SU-DHL-6 (cell line): ENCODE results near the gene GABBR2.

ENCODE experiments used
- H2AFZ ChIP-seq: fragments of 200-600 bp; sonication (generic); 2 replicates; pipeline ENCODE4 v1.6.1; 2014; ENCODE audit warnings: low read depth, mild to moderate bottlenecking, moderate library complexity, mixed read lengths, antibody characterized with exemption, low read length; ENCODE audit not compliant: severe bottlenecking
- H3F3A ChIP-seq: fragments of 200-600 bp; shearing (Covaris generic); 2 replicates; pipeline ENCODE4 v1.6.0; 2016; ENCODE audit warnings: antibody characterized with exemption, mild to moderate bottlenecking; ENCODE audit not compliant: insufficient read depth
- H3K27ac ChIP-seq: fragments of 200-600 bp; sonication (generic); 2 replicates; pipeline ENCODE4 v1.5.1; 2016; ENCODE audit warnings: low read depth, mild to moderate bottlenecking, low read length, moderate library complexity, mixed read lengths
- H3K27me3 ChIP-seq: fragments of 200-600 bp; sonication (generic), shearing (Covaris generic); 2 replicates; pipeline ENCODE4 v1.6.0; 2014; ENCODE audit warnings: mild to moderate bottlenecking, low read length
- H3K36me3 ChIP-seq: fragments of 200-600 bp; sonication (generic); 2 replicates; pipeline ENCODE4 v1.6.1; 2014; ENCODE audit warnings: mild to moderate bottlenecking, low read length, mixed read lengths
- H3K4me2 ChIP-seq: fragments of 300-600, 200-600 bp; shearing (Covaris generic), sonication (generic); 2 replicates; pipeline ENCODE4 v1.6.0; 2014; ENCODE audit warnings: low read length, low read depth, mild to moderate bottlenecking; ENCODE audit not compliant: poor library complexity, severe bottlenecking
- H3K4me3 ChIP-seq: fragments of 200-600 bp; sonication (generic); 2 replicates; pipeline ENCODE4 v1.5.1; 2014; ENCODE audit warnings: antibody characterized with exemption, low read length, mild to moderate bottlenecking, mixed read lengths; ENCODE audit not compliant: insufficient read depth, poor library complexity, severe bottlenecking
- H3K79me2 ChIP-seq: fragments of 200-600 bp; sonication (generic); 2 replicates; pipeline ENCODE4 v1.6.1; 2014; ENCODE audit warnings: mild to moderate bottlenecking, low read length, moderate library complexity; ENCODE audit not compliant: insufficient read depth
- H3K9ac ChIP-seq: fragments of 200-600 bp; sonication (generic); 2 replicates; pipeline ENCODE4 v1.7.0; 2014; ENCODE audit warnings: mild to moderate bottlenecking, low read length
- H3K9me2 ChIP-seq: fragments of 200-600 bp; sonication (generic); replicated peaks from 2 replicates; pipeline ENCODE4 v1.6.1; 2014; ENCODE audit warnings: low read length; ENCODE audit not compliant: insufficient read depth
- H3K9me3 ChIP-seq: fragments of 200-600 bp; sonication (generic); 2 replicates; pipeline ENCODE4 v1.6.1; 2014; ENCODE audit warnings: low read length, mixed read lengths; ENCODE audit not compliant: insufficient read depth
- H4K20me1 ChIP-seq: fragments of 200-600 bp; sonication (generic); 2 replicates; pipeline ENCODE4 v1.6.1; 2014; ENCODE audit warnings: low read depth, mild to moderate bottlenecking, antibody characterized with exemption, low read length, moderate library complexity, mixed read lengths
- CTCF ChIP-seq: fragments of 200-600 bp; sonication (generic); IDR thresholded peaks from one replicate; pipeline ENCODE4 v1.5.1; 2017; ENCODE audit warnings: antibody characterized with exemption, mild to moderate bottlenecking, low read length, moderate library complexity; ENCODE audit not compliant: insufficient read depth, poor library complexity, severe bottlenecking
- EZH2phosphoT487 ChIP-seq: fragments of 200-600 bp; sonication (generic), shearing (Covaris generic); conservative IDR thresholded peaks from 2 replicates; pipeline ENCODE4 v1.6.1; 2018; ENCODE audit warnings: mild to moderate bottlenecking, antibody characterized with exemption, low read length, moderate library complexity, mixed read lengths

Gene GABBR2

GRCh38 chr9:98373609-98374008 is 335.1 kb downstream of the GABBR2 start:
- Histone ChIP-seq H4K20me1 (no peaks in the 10 kb centered on the region), H3K9me3 (no peaks in the 10 kb centered on the region), H3K79me2 (no peaks in the 10 kb centered on the region), H3K36me3 (no peaks in the 10 kb centered on the region), H3F3A (no peaks in the 10 kb centered on the region), H3K9me2 (no peaks in the 10 kb centered on the region), H3K27me3 (no peaks in the 10 kb centered on the region), H2AFZ (no peak overlapping the region), H3K4me3 (no peak overlapping the region), H3K4me2 (no peak overlapping the region), H3K9ac (no peak overlapping the region), H3K27ac (no peak overlapping the region)
- TF ChIP-seq CTCF (no peak), EZH2phosphoT487 (no peak)

DNA sequence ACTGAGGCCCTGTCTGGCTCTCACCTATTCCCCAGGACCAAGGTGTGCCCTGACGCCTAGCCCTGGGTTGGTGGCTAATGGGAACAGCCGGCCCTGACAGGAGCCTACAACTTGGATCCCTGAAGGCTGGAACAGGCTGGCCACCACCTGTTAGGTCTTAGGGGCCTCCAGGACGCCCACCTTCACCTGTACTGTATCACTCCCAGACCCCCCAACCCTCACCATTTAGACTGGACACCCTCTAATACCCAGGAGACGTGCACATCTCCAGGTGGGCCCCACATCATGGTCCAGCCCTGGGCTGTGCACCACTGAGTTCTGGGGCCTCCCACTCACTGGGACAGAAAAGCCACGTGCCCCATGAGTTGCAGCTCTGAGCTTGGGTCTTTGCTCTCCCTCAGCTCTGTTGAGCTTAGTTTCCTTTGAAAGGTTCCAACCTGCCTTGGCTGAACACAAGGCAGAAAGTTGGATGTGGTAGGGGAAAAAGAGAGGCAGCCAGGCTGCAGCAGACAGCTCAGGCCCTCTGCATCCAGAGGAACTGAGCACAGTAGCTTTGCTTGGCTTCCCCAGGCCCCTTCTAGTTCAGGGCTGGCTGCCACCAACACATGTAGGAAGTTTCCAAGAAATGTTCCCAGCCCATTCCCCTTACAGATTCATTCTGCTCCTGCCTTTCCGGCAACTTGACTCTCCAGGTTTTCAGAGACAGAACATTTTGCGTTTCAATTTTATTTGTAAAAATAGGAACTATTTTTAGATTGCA is 336.5 kb downstream of the GABBR2 start:
- no peak for TF ChIP-seq EZH2phosphoT487
- no peak for TF ChIP-seq CTCF
- no peaks in the 10 kb centered on the region for H3K36me3 ChIP-seq
- H3K9ac ChIP-seq: no peak overlapping the region
- H3K4me3 ChIP-seq: no peak overlapping the region
- no peaks in the 10 kb centered on the region for H3K27me3 ChIP-seq
- H3K79me2 ChIP-seq: no peaks in the 10 kb centered on the region
- H3F3A ChIP-seq: no peaks in the 10 kb centered on the region
- no peaks in the 10 kb centered on the region for H4K20me1 ChIP-seq
- H3K27ac ChIP-seq: no peak overlapping the region
- H2AFZ ChIP-seq: no peak overlapping the region
- H3K4me2 ChIP-seq: no peak overlapping the region
- no peaks in the 10 kb centered on the region for H3K9me3 ChIP-seq
- no peaks in the 10 kb centered on the region for H3K9me2 ChIP-seq

GRCh38 chr9:98370976-98371315 is 337.8 kb downstream of the GABBR2 start:
- no peaks in the 10 kb centered on the region for H3K9me2 ChIP-seq
- H3K27me3 ChIP-seq: no peaks in the 10 kb centered on the region
- no peak overlapping the region for H3K27ac ChIP-seq
- H3K36me3 ChIP-seq: no peaks in the 10 kb centered on the region
- 0 out of 2 replicates have a peak, but pooled peaks cover 2% of the 10 kb centered on the region for H3K9me3 ChIP-seq
- no peak overlapping the region for H3K9ac ChIP-seq
- H3K4me3 ChIP-seq: no peak overlapping the region
- H4K20me1 ChIP-seq: no peaks in the 10 kb centered on the region
- H3K4me2 ChIP-seq: no peak overlapping the region
- no peaks in the 10 kb centered on the region for H3F3A ChIP-seq
- H3K79me2 ChIP-seq: no peaks in the 10 kb centered on the region
- no peak overlapping the region for H2AFZ ChIP-seq
- TF ChIP-seq EZH2phosphoT487 (no peak), CTCF (no peak)
